Stromal cell of bone marrow (primary cell): ENCODE data around the gene STAT3.
"Not testable (repeated sequence)": the region's sequence is repeated elsewhere in the genome, so short reads cannot be mapped to it uniquely, and the experiment has no call there.

Source experiments
- DNase-seq: peaks from one replicate; pipeline ENCODE4 v3.0.0-alpha.2; 2012; ENCODE audit warnings: low read depth

Gene STAT3

GRCh38 chr17:42409523-42410318, 21.5 kb upstream of the STAT3 start:
- DNase-seq: peak; percentile 90

GRCh38 chr17:42408061-42408460, 19.8 kb upstream of the STAT3 start:
- no peak for DNase-seq

GRCh38 chr17:42407289-42407836, 19.1 kb upstream of the STAT3 start:
- DNase-seq: no peak

- DNase-seq: no peak
Measured at GRCh38 chr17:42406615-42407288, 18.5 kb upstream of the STAT3 start.

- DNase-seq: peak; percentile 82
Measured at GRCh38 chr17:42405963-42406495, 17.8 kb upstream of the STAT3 start.

GRCh38 chr17:42405076-42405475, 16.8 kb upstream of the STAT3 start:
- DNase-seq: no peak

- no peak for DNase-seq
Measured at GRCh38 chr17:42404326-42405055, 16.2 kb upstream of the STAT3 start.

- DNase-seq: no peak
Measured at GRCh38 chr17:42403150-42403549, 14.9 kb upstream of the STAT3 start.

- DNase-seq: no peak
Measured at GRCh38 chr17:42402117-42402516, 13.9 kb upstream of the STAT3 start.

- not testable (repeated sequence) for DNase-seq
Measured at GRCh38 chr17:42400844-42401375, 12.7 kb upstream of the STAT3 start.

GRCh38 chr17:42399948-42400843, 12.0 kb upstream of the STAT3 start:
- DNase-seq: no peak

GRCh38 chr17:42399121-42399520, 10.9 kb upstream of the STAT3 start:
- no peak for DNase-seq

- not testable (repeated sequence) for DNase-seq
Measured at GRCh38 chr17:42395601-42396000, 7.4 kb upstream of the STAT3 start.

GRCh38 chr17:42394838-42395237, 6.6 kb upstream of the STAT3 start:
- DNase-seq: no peak

GRCh38 chr17:42392692-42393415, 4.6 kb upstream of the STAT3 start:
- no peak for DNase-seq

- DNase-seq: not testable (repeated sequence)
Measured at GRCh38 chr17:42391439-42391838, 3.2 kb upstream of the STAT3 start.

GRCh38 chr17:42389899-42390298, 1.7 kb upstream of the STAT3 start:
- DNase-seq: no peak

- DNase-seq: no peak
Measured at GRCh38 chr17:42389135-42389417, 834 bp upstream of the STAT3 start.

GRCh38 chr17:42387661-42388380, 421 bp downstream of the STAT3 start:
- no peak for DNase-seq
